MCF 10A (cell line): ENCODE results near the gene C1orf50. TPM values are rescaled to one million over a fixed set of nuclear protein-coding genes. Genes with fewer than 3 reads are reported as not detected.
"Not testable (repeated sequence)": the region's sequence is repeated elsewhere in the genome, so short reads cannot be mapped to it uniquely, and the experiment has no call there.

ENCODE experiments used
- BruUV-seq: library from RNA; stranded (reverse); fragments of 400-500 nt; replicated peaks from 2 replicates; lab custom pipeline; 2021; lab: Mats Ljungman, UMichigan
- CTCF ChIA-PET: fragments of 300-600 bp; sonication (Branson Sonifier 250); formaldehyde crosslinking; extraction: SDS; loops from one replicate; lab custom pipeline; 2021; ENCODE audit warnings: antibody characterized with exemption, inconsistent platforms; lab: Yijun Ruan, JAX
- POLR2A ChIA-PET: fragments of 300-600, 350-650 bp; sonication (Branson Sonifier 250); formaldehyde crosslinking; extraction: SDS; loops from one replicate; lab custom pipeline; 2020; ENCODE audit warnings: antibody characterized with exemption, inconsistent platforms; lab: Yijun Ruan, JAX
- DNase-seq: peaks from one replicate; pipeline ENCODE4 v3.0.0-alpha.2; 2018; ENCODE audit not compliant: unreplicated experiment
- H3K27ac Mint-ChIP-seq: one replicate; pipeline ENCODE4 v1.8.0; 2022; ENCODE audit warnings: mild to moderate bottlenecking, low read depth, mixed read lengths; ENCODE audit not compliant: unreplicated experiment
- H3K27me3 Mint-ChIP-seq: one replicate; pipeline ENCODE4 v1.8.0; 2022; ENCODE audit warnings: mixed read lengths; ENCODE audit not compliant: insufficient read depth, unreplicated experiment
- H3K36me3 Mint-ChIP-seq: one replicate; pipeline ENCODE4 v1.8.0; 2022; ENCODE audit warnings: mild to moderate bottlenecking, moderate library complexity, mixed read lengths; ENCODE audit not compliant: insufficient read depth, unreplicated experiment
- H3K4me1 Mint-ChIP-seq: one replicate; pipeline ENCODE4 v1.8.0; 2022; ENCODE audit warnings: mixed read lengths; ENCODE audit not compliant: insufficient read depth, unreplicated experiment
- H3K4me3 Mint-ChIP-seq: one replicate; pipeline ENCODE4 v1.8.0; 2022; ENCODE audit warnings: mild to moderate bottlenecking, moderate library complexity, mixed read lengths; ENCODE audit not compliant: unreplicated experiment
- H3K9me3 Mint-ChIP-seq: one replicate; pipeline ENCODE4 v1.8.0; 2022; ENCODE audit warnings: mixed read lengths; ENCODE audit not compliant: unreplicated experiment
- CTCF ChIP-seq: fragments of 200-600 bp; IDR thresholded peaks from one replicate; pipeline ENCODE4 v1.8.0; 2022; ENCODE audit warnings: antibody characterized with exemption, mild to moderate bottlenecking; ENCODE audit not compliant: unreplicated experiment
- intact Hi-C: fragments of 100-400 bp; cut with micrococcal nuclease; formaldehyde crosslinking; loops from 2 replicates; pipeline ENCODE4 v1.14.1; 2022
- total RNA-seq: library from RNA; stranded (reverse); gene quantifications from 2 replicates; pipeline ENCODE4 v1.2.3, GENCODE V29; 2022

C1orf50 gene
- total RNA-seq, 1 experiment from 2014 or later = 11.7 TPM

- Mint-ChIP-seq H3K27me3 (no peaks in the 10 kb centered on the region), H3K4me3 (no peak overlapping the region), H3K27ac (no peak overlapping the region), H3K36me3 (peaks cover 37% of the 10 kb centered on the region), H3K9me3 (no peaks in the 10 kb centered on the region), H3K4me1 (peaks cover 17% of the 10 kb centered on the region)
- CTCF ChIA-PET = interaction anchor here (0.5 to 2.4 kb wide), 4 partner anchors 9 to 207 kb away, joined by 3 to 13 read pairs (median 4); partner anchors contain the start of genes C1orf50 and P3H1
- BruUV-seq = no TSS peak
- intact Hi-C loops = no loop called here
- TF ChIP-seq CTCF = no peak
- no peak for DNase-seq
- POLR2A ChIA-PET = no interaction called here
Measured at GRCh38 chr1:42748021-42748420, 19.0 kb upstream of the C1orf50 start.

GRCh38 chr1:42748461-42749410, 18.3 kb upstream of the C1orf50 start:
- POLR2A ChIA-PET = interaction anchor here (0.6 to 1.1 kb wide), 2 partner anchors 67 to 69 kb away, joined by 3 to 5 read pairs; partner anchors contain the start of gene YBX1
- no peaks in the 10 kb centered on the region for H3K27me3 Mint-ChIP-seq
- DNase-seq = no peak
- no peaks in the 10 kb centered on the region for H3K9me3 Mint-ChIP-seq
- CTCF ChIA-PET = interaction anchor here (0.6 to 2.4 kb wide), 6 partner anchors 8 to 1175 kb away, joined by 3 to 13 read pairs (median 4); partner anchors contain the start of genes C1orf50 and P3H1
- peaks cover 17% of the 10 kb centered on the region for H3K4me1 Mint-ChIP-seq
- H3K27ac Mint-ChIP-seq = no peak overlapping the region
- no peak overlapping the region for H3K4me3 Mint-ChIP-seq
- TF ChIP-seq CTCF = no peak
- H3K36me3 Mint-ChIP-seq = peaks cover 44% of the 10 kb centered on the region
- no TSS peak for BruUV-seq
- intact Hi-C loops = no loop called here

GRCh38 chr1:42750041-42750440, 17.0 kb upstream of the C1orf50 start:
- peaks cover 15% of the 10 kb centered on the region for H3K4me1 Mint-ChIP-seq
- no peak for DNase-seq
- BruUV-seq = no TSS peak
- CTCF ChIA-PET = interaction anchor here (1.5 kb wide), 1 partner anchor 13 kb away, joined by 7 read pairs; no protein-coding TSS in a partner anchor
- no peak overlapping the region for H3K27ac Mint-ChIP-seq
- POLR2A ChIA-PET = no interaction called here
- H3K36me3 Mint-ChIP-seq = peaks cover 56% of the 10 kb centered on the region
- intact Hi-C loops = loop anchor here (10.0 kb wide), 1 partner anchor 405 kb away; no protein-coding TSS in a partner anchor
- no peaks in the 10 kb centered on the region for H3K9me3 Mint-ChIP-seq
- no peak for TF ChIP-seq CTCF
- H3K4me3 Mint-ChIP-seq = no peak overlapping the region
- no peaks in the 10 kb centered on the region for H3K27me3 Mint-ChIP-seq

- not testable (repeated sequence) for DNase-seq, H3K4me3 Mint-ChIP-seq, H3K27me3 Mint-ChIP-seq, H3K27ac Mint-ChIP-seq, BruUV-seq, H3K9me3 Mint-ChIP-seq
- CTCF ChIA-PET = interaction anchor here (0.7 to 1.0 kb wide), 4 partner anchors 9 to 407 kb away, joined by 3 to 5 read pairs (median 4); no protein-coding TSS in a partner anchor
- Mint-ChIP-seq H3K4me1 (peaks cover 15% of the 10 kb centered on the region), H3K36me3 (peaks cover 51% of the 10 kb centered on the region)
- POLR2A ChIA-PET = interaction anchor here (1.8 kb wide), 1 partner anchor 15 kb away, joined by 8 read pairs; the partner anchor contains the start of genes C1orf50 and P3H1
- intact Hi-C loops = loop anchor here (10.0 kb wide), 1 partner anchor 407 kb away; no protein-coding TSS in a partner anchor
Measured at GRCh38 chr1:42751511-42752070, 15.5 kb upstream of the C1orf50 start.
